Breast epithelium (tissue), 3 donors: ENCODE results near the gene ATPAF2.

ENCODE experiments used
- POLR2A ChIP-seq: fragments of 450-650 bp; IDR thresholded peaks from one replicate; pipeline ENCODE4 v1.6.1; 2016; ENCODE audit warnings: antibody characterized with exemption, mild to moderate bottlenecking, moderate library complexity
- POLR2AphosphoS5 ChIP-seq, 3 donors: sonication (generic); formaldehyde crosslinking; IDR thresholded peaks; one replicate each; pipeline ENCODE4 v1.6.1; 2017; ENCODE audit warnings: antibody characterized with exemption in 3 of 3

DNA sequence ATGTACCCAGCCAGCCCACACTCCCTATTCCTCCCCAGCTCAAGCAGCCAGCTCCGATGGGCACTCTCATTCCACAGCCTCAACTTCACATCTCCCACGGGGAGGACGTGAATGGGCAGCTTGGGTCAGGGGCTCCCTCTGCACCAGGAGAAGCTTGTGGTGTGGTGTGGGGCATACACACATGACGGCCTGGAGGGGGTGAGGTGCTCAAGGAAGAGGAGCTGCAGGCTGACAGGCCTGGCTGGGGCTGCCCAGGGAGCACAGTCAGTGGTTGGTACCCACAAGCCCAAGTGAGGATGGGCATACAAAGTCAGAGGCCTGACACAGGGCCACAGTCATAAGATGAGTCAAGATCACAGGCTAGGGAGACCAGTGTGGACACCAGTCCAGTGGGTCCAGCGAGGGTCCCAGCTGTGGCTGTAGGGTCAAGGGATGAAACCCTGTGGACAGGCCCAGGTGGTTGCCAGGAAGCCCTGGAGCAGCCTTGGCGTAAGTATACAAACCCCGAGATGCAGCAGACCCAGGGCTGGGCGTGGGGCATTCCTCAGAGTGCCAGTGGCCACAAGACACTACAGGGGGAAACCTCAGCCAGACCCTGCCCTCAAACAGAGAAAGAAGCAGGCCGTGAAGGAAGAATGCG, 61.9 kb downstream of the ATPAF2 start:
- TF ChIP-seq POLR2A (no peak), POLR2AphosphoS5 (IDR thresholded peaks at IDR 0.05) (no peak)
